Nephron (organoid): ENCODE measurements around the gene TDRD9.

Source experiments
- H3K27ac Mint-ChIP-seq, 3 experiments: 2 replicates each; pipeline ENCODE4 v1.8.0; 2020; ENCODE audit warnings: mixed read lengths in 3 of 3, mild to moderate bottlenecking in 2 of 3, moderate library complexity in 1 of 3
- H3K27me3 Mint-ChIP-seq: 2 replicates; pipeline ENCODE4 v1.8.0; 2021; ENCODE audit warnings: low read depth, mild to moderate bottlenecking, moderate library complexity, mixed read lengths
- H3K36me3 Mint-ChIP-seq: 2 replicates; pipeline ENCODE4 v1.8.0; 2020; ENCODE audit warnings: low read depth, mixed read lengths
- H3K4me1 Mint-ChIP-seq: 2 replicates; pipeline ENCODE4 v1.8.0; 2020; ENCODE audit warnings: mixed read lengths
- H3K4me3 Mint-ChIP-seq, 3 experiments: 2 replicates each; pipeline ENCODE4 v1.8.0; 2020; ENCODE audit warnings: mild to moderate bottlenecking in 3 of 3, mixed read lengths in 3 of 3, moderate library complexity in 2 of 3
- H3K9me3 Mint-ChIP-seq: 2 replicates; pipeline ENCODE4 v1.8.0; 2020; ENCODE audit warnings: mixed read lengths
- CTCF ChIP-seq, 3 experiments: fragments of 200-600 bp; sonication (generic); IDR thresholded peaks; one replicate each; pipeline ENCODE4 v1.5.0; 2021; ENCODE audit warnings: antibody characterized with exemption in 3 of 3; ENCODE audit not compliant: unreplicated experiment in 3 of 3

The TDRD9 gene

GRCh38 chr14:104078031-104078455 lies 149.8 kb downstream of the TDRD9 start:
- Mint-ChIP-seq H3K9me3 (peaks cover 2% of the 10 kb centered on the region), H3K27ac (no peak overlapping the region), H3K4me1 (no peaks in the 10 kb centered on the region), H3K4me3 (no peak overlapping the region), H3K27me3 (peaks cover 19% of the 10 kb centered on the region), H3K36me3 (no peaks in the 10 kb centered on the region)
- peak; percentile 100 for TF ChIP-seq CTCF (IDR thresholded peaks at IDR 0.05; ENCODE audit: unreplicated experiment in 3 of 3)

GRCh38 chr14:104080376-104081260 lies 152.4 kb downstream of the TDRD9 start:
- H3K27ac Mint-ChIP-seq: no peak overlapping the region
- TF ChIP-seq CTCF (IDR thresholded peaks at IDR 0.05; ENCODE audit: unreplicated experiment in 3 of 3): no peak
- no peaks in the 10 kb centered on the region for H3K9me3 Mint-ChIP-seq
- H3K4me1 Mint-ChIP-seq: peaks cover 10% of the 10 kb centered on the region
- H3K4me3 Mint-ChIP-seq: no peak overlapping the region
- H3K27me3 Mint-ChIP-seq: peaks cover 36% of the 10 kb centered on the region
- H3K36me3 Mint-ChIP-seq: no peaks in the 10 kb centered on the region

- Mint-ChIP-seq H3K27me3 (peaks cover 36% of the 10 kb centered on the region), H3K27ac (no peak overlapping the region), H3K9me3 (no peaks in the 10 kb centered on the region), H3K4me1 (peaks cover 10% of the 10 kb centered on the region), H3K4me3 (no peak overlapping the region), H3K36me3 (no peaks in the 10 kb centered on the region)
- no peak for TF ChIP-seq CTCF (IDR thresholded peaks at IDR 0.05; ENCODE audit: unreplicated experiment in 3 of 3)
Measured at GRCh38 chr14:104081261-104081835, 153.1 kb downstream of the TDRD9 start.

GRCh38 chr14:104081951-104082464 lies 153.8 kb downstream of the TDRD9 start:
- Mint-ChIP-seq H3K36me3 (no peaks in the 10 kb centered on the region), H3K9me3 (no peaks in the 10 kb centered on the region), H3K27me3 (peaks cover 32% of the 10 kb centered on the region)

GRCh38 chr14:104082807-104083206 lies 154.6 kb downstream of the TDRD9 start:
- peaks cover 15% of the 10 kb centered on the region for H3K4me1 Mint-ChIP-seq
- no peak overlapping the region for H3K4me3 Mint-ChIP-seq
- TF ChIP-seq CTCF (IDR thresholded peaks at IDR 0.05; ENCODE audit: unreplicated experiment in 3 of 3): no peak
- H3K27ac Mint-ChIP-seq: no peak overlapping the region
- peaks cover 34% of the 10 kb centered on the region for H3K27me3 Mint-ChIP-seq
- no peaks in the 10 kb centered on the region for H3K9me3 Mint-ChIP-seq
- H3K36me3 Mint-ChIP-seq: no peaks in the 10 kb centered on the region

More at GRCh38 chr14:104081951-104082464, 153.8 kb downstream of the TDRD9 start:
- Mint-ChIP-seq H3K4me1 (peaks cover 10% of the 10 kb centered on the region), H3K4me3 (no peak overlapping the region), H3K27ac (no peak overlapping the region)
- TF ChIP-seq CTCF (IDR thresholded peaks at IDR 0.05; ENCODE audit: unreplicated experiment in 3 of 3): no peak
